ENCODE data around the gene DEAF1.

- TF ChIP-seq CTCF (IDR thresholded peaks at IDR 0.05) (no peak), POLR2A (IDR thresholded peaks at IDR 0.05) (no peak)
Observed at GRCh38 chr11:708511-708910, 13.5 kb upstream of the DEAF1 start.
